LNCAP (cell line): ENCODE measurements around the gene CDK10.

Experiments used
- TF ChIP-seq, protein P1 (sequence below): fragments of 450-650 bp; IDR thresholded peaks from 2 replicates; pipeline ENCODE4 v1.5.1; 2017; ENCODE audit warnings: mild to moderate bottlenecking

Gene CDK10

DNA sequence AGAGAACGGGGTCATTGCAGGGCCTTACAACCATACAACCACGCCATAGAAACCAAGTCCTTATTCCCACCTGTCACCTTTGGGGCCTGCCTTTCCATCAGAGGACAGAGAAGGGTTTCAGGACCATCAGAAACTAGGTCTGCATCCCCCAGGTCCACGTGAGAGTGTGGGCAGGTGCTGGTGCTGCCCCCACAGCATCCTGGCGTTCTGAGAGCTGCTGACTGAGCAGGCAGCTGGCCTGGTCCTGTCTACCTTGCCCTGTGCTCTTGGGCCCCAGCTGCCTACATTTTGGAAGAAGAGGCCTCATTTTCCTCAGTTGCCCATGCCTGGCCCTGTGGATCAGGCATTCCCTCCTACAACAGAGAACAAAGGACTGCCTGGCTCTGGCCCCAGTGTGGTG is 56.5 kb downstream of the CDK10 start:
- TF ChIP-seq, protein P1, sequence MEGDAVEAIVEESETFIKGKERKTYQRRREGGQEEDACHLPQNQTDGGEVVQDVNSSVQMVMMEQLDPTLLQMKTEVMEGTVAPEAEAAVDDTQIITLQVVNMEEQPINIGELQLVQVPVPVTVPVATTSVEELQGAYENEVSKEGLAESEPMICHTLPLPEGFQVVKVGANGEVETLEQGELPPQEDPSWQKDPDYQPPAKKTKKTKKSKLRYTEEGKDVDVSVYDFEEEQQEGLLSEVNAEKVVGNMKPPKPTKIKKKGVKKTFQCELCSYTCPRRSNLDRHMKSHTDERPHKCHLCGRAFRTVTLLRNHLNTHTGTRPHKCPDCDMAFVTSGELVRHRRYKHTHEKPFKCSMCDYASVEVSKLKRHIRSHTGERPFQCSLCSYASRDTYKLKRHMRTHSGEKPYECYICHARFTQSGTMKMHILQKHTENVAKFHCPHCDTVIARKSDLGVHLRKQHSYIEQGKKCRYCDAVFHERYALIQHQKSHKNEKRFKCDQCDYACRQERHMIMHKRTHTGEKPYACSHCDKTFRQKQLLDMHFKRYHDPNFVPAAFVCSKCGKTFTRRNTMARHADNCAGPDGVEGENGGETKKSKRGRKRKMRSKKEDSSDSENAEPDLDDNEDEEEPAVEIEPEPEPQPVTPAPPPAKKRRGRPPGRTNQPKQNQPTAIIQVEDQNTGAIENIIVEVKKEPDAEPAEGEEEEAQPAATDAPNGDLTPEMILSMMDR: no peak

DNA sequence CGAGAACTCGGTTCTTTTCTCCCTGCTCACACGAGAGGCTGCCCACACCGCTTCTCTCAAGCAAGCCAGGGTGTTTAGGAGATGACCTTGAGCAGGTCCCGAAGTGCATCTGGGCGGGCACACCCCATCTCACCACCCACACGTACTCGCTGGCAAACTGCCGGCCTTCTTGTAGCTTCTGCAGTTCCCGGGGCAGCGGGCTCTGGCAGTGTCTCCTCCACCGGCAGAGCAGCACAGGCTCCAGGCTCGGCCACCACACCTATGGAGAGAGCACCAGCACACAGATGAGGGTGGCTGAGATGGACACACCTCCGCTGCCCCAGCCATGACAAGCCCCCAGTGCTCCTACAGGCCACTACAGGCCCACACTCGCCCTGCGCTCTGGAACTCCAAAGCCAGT is 58.3 kb downstream of the CDK10 start:
- TF ChIP-seq, protein P1: no peak
